Upper lobe of left lung (tissue), 4 donors: ENCODE measurements around the gene PIK3C2A.

Experiments
- CTCF ChIP-seq, 6 experiments: fragments of 450-650 bp in 4 of 6; fragments of 200-600 bp in 2 of 6; sonication (generic) in 2 of 6; IDR thresholded peaks; one replicate each; pipeline ENCODE4 v1.5.1; 2016 to 2019; ENCODE audit warnings: antibody characterized with exemption in 6 of 6
- POLR2A ChIP-seq, 4 donors: fragments of 450-650 bp; IDR thresholded peaks; one replicate each; pipeline ENCODE4 v1.5.1; 2016 to 2017; ENCODE audit warnings: antibody characterized with exemption in 4 of 4, mild to moderate bottlenecking in 2 of 4
- POLR2AphosphoS5 ChIP-seq, 2 donors: sonication (generic); formaldehyde crosslinking; IDR thresholded peaks; one replicate each; pipeline ENCODE4 v1.5.1; 2017; ENCODE audit warnings: antibody characterized with exemption in 2 of 2

GRCh38 chr11:17179970-17180369 is 27.8 kb downstream of the PIK3C2A start:
- TF ChIP-seq POLR2AphosphoS5 (IDR thresholded peaks at IDR 0.05) (no peak), CTCF (IDR thresholded peaks at IDR 0.05) (no peak), POLR2A (IDR thresholded peaks at IDR 0.05) (no peak)
